ENCODE measurements around the gene SEC61A2. TPM values are rescaled to one million over a fixed set of nuclear protein-coding genes. Genes with fewer than 3 reads are reported as not detected.
"Not testable (repeated sequence)": the region's sequence is repeated elsewhere in the genome, so short reads cannot be mapped to it uniquely, and the experiment has no call there.

SEC61A2 gene
- polyA plus RNA-seq (2012; ENCODE audit: insufficient read depth, insufficient read length, low read depth), result 9.4 TPM

- Histone ChIP-seq H3K36me3 (no peaks in the 10 kb centered on the region), H3K9me3 (no peaks in the 10 kb centered on the region), H3K4me3 (ENCODE audit: low read depth, low read length) (peak within 1 kb of the TSS; percentile 90), H3K4me1 (no peaks in the 10 kb centered on the region), H3K27me3 (no peaks in the 10 kb centered on the region)
- TF ChIP-seq CTCF (IDR thresholded peaks at IDR 0.05; ENCODE audit: low read depth, low read length), result no peak
- DNase-seq, result peak; percentile 98
Observed at GRCh38 chr10:12129222-12130111, at the start of gene SEC61A2. SEC61A2 (plus strand) TSS chr10:12129677; CDS start chr10:12129788, 111 bp downstream.

- TF ChIP-seq CTCF (IDR thresholded peaks at IDR 0.05; ENCODE audit: low read depth, low read length), result no peak
- Histone ChIP-seq H3K36me3 (peaks cover 16% of the 10 kb centered on the region), H3K27me3 (no peaks in the 10 kb centered on the region), H3K4me3 (ENCODE audit: low read depth, low read length) (no peak overlapping the region), H3K4me1 (no peaks in the 10 kb centered on the region), H3K9me3 (no peaks in the 10 kb centered on the region)
- DNase-seq, result no peak
Observed at GRCh38 chr10:12081470-12081869, 48.0 kb upstream of the SEC61A2 start.

GRCh38 chr10:12081879-12082557, 47.5 kb upstream of the SEC61A2 start:
- TF ChIP-seq CTCF (IDR thresholded peaks at IDR 0.05; ENCODE audit: low read depth, low read length), result no peak
- no peaks in the 10 kb centered on the region for H3K4me1 ChIP-seq
- H3K9me3 ChIP-seq, result no peaks in the 10 kb centered on the region
- H3K27me3 ChIP-seq, result no peaks in the 10 kb centered on the region
- DNase-seq, result no peak
- peaks cover 22% of the 10 kb centered on the region for H3K36me3 ChIP-seq
- no peak overlapping the region for H3K4me3 ChIP-seq (ENCODE audit: low read depth, low read length)

- Histone ChIP-seq H3K9me3 (no peaks in the 10 kb centered on the region), H3K4me3 (ENCODE audit: low read depth, low read length) (no peak overlapping the region), H3K4me1 (no peaks in the 10 kb centered on the region), H3K36me3 (peaks cover 52% of the 10 kb centered on the region), H3K27me3 (no peaks in the 10 kb centered on the region)
- DNase-seq, result no peak
- no peak for TF ChIP-seq CTCF (IDR thresholded peaks at IDR 0.05; ENCODE audit: low read depth, low read length)
Observed at GRCh38 chr10:12088919-12089318, 40.6 kb upstream of the SEC61A2 start.

- Histone ChIP-seq H3K36me3 (peaks cover 46% of the 10 kb centered on the region), H3K4me1 (no peaks in the 10 kb centered on the region), H3K4me3 (ENCODE audit: low read depth, low read length) (no peak overlapping the region), H3K27me3 (no peaks in the 10 kb centered on the region), H3K9me3 (no peaks in the 10 kb centered on the region)
- no peak for TF ChIP-seq CTCF (IDR thresholded peaks at IDR 0.05; ENCODE audit: low read depth, low read length)
- no peak for DNase-seq
Observed at GRCh38 chr10:12091421-12091820, 38.1 kb upstream of the SEC61A2 start.

GRCh38 chr10:12097361-12097760, 32.1 kb upstream of the SEC61A2 start:
- H3K9me3 ChIP-seq; H3K4me1 ChIP-seq; DNase-seq; H3K27me3 ChIP-seq; H3K4me3 ChIP-seq (ENCODE audit: low read depth, low read length): not testable (repeated sequence)
- H3K36me3 ChIP-seq, result peaks cover 42% of the 10 kb centered on the region
